ENCODE results near the gene ZNF524.

Gene ZNF524

GRCh38 chr19:55588738-55589137, 11.3 kb upstream of the ZNF524 start:
- H4K20me1 ChIP-seq (ENCODE audit: insufficient read depth, low read length) = no peaks in the 10 kb centered on the region
- H3K36me3 ChIP-seq (replicated peaks; ENCODE audit: low read depth, low read length) = peaks cover 12% of the 10 kb centered on the region
- H3K9me3 ChIP-seq (ENCODE audit: insufficient read depth, low read length) = no peaks in the 10 kb centered on the region
- H3K79me2 ChIP-seq (ENCODE audit: low read length) = no peaks in the 10 kb centered on the region
- no peaks in the 10 kb centered on the region for H3K27me3 ChIP-seq (ENCODE audit: low read depth, low read length)
- no peak overlapping the region for H2AFZ ChIP-seq (ENCODE audit: low read depth, low read length)
- no peak overlapping the region for H3K27ac ChIP-seq (ENCODE audit: low read length)
- H3K4me1 ChIP-seq (ENCODE audit: low read length) = 0 out of 2 replicates have a peak, but pooled peaks cover 3% of the 10 kb centered on the region
- H3K4me2 ChIP-seq (ENCODE audit: low read length) = no peak overlapping the region
- no peak overlapping the region for H3K4me3 ChIP-seq (ENCODE audit: low read length)
- TF ChIP-seq CTCF (IDR thresholded peaks at IDR 0.05; ENCODE audit: low read depth, low read length) (no peak), EZH2phosphoT487 (IDR thresholded peaks at IDR 0.05; ENCODE audit: low read depth) (no peak)
- H3K9ac ChIP-seq (ENCODE audit: low read length) = no peak overlapping the region

- Histone ChIP-seq H3K4me1 (ENCODE audit: low read length) (0 out of 2 replicates have a peak, but pooled peaks cover 3% of the 10 kb centered on the region), H3K4me3 (ENCODE audit: low read length) (no peak overlapping the region), H4K20me1 (ENCODE audit: insufficient read depth, low read length) (no peaks in the 10 kb centered on the region), H3K79me2 (ENCODE audit: low read length) (no peaks in the 10 kb centered on the region), H3K36me3 (replicated peaks; ENCODE audit: low read depth, low read length) (peaks cover 19% of the 10 kb centered on the region), H2AFZ (ENCODE audit: low read depth, low read length) (no peak overlapping the region), H3K4me2 (ENCODE audit: low read length) (no peak overlapping the region), H3K9me3 (ENCODE audit: insufficient read depth, low read length) (no peaks in the 10 kb centered on the region), H3K9ac (ENCODE audit: low read length) (no peak overlapping the region), H3K27me3 (ENCODE audit: low read depth, low read length) (no peaks in the 10 kb centered on the region), H3K27ac (ENCODE audit: low read length) (no peak overlapping the region)
- TF ChIP-seq EZH2phosphoT487 (IDR thresholded peaks at IDR 0.05; ENCODE audit: low read depth) (no peak), CTCF (IDR thresholded peaks at IDR 0.05; ENCODE audit: low read depth, low read length) (no peak)
Observed at GRCh38 chr19:55590109-55590508, 10.0 kb upstream of the ZNF524 start.

DNA sequence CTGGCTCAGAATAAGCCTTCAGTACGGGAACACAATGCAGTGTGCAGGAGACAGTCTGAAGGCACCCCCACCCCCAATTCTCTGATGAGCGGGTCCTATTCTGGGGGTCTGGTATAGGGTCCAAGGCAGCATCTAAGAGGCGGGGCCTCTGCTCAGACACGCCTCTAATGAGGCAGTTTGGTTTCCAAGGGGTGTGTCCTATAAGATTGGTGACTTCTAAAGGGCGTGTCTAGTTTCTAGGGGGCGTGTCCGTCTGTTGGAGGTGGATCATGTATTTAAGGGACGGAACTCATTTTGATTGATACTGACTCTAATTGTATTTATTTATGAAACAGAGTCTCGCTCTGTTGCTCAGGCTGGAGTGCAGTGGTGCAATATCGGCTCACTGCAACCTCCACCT, 9.5 kb upstream of the ZNF524 start:
- no peaks in the 10 kb centered on the region for H4K20me1 ChIP-seq (ENCODE audit: insufficient read depth, low read length)
- H3K9me3 ChIP-seq (ENCODE audit: insufficient read depth, low read length) = no peaks in the 10 kb centered on the region
- H3K4me2 ChIP-seq (ENCODE audit: low read length) = no peak overlapping the region
- no peaks in the 10 kb centered on the region for H3K27me3 ChIP-seq (ENCODE audit: low read depth, low read length)
- no peak overlapping the region for H3K9ac ChIP-seq (ENCODE audit: low read length)
- TF ChIP-seq EZH2phosphoT487 (IDR thresholded peaks at IDR 0.05; ENCODE audit: low read depth) (no peak), CTCF (IDR thresholded peaks at IDR 0.05; ENCODE audit: low read depth, low read length) (no peak)
- H3K4me3 ChIP-seq (ENCODE audit: low read length) = no peak overlapping the region
- H3K4me1 ChIP-seq (ENCODE audit: low read length) = 0 out of 2 replicates have a peak, but pooled peaks cover 3% of the 10 kb centered on the region
- no peak overlapping the region for H3K27ac ChIP-seq (ENCODE audit: low read length)
- no peaks in the 10 kb centered on the region for H3K79me2 ChIP-seq (ENCODE audit: low read length)
- no peak overlapping the region for H2AFZ ChIP-seq (ENCODE audit: low read depth, low read length)
- peaks cover 24% of the 10 kb centered on the region for H3K36me3 ChIP-seq (replicated peaks; ENCODE audit: low read depth, low read length)

- Histone ChIP-seq H3K4me2 (ENCODE audit: low read length) (no peak overlapping the region), H3K4me1 (ENCODE audit: low read length) (0 out of 2 replicates have a peak, but pooled peaks cover 3% of the 10 kb centered on the region), H3K9me3 (ENCODE audit: insufficient read depth, low read length) (no peaks in the 10 kb centered on the region), H3K27ac (ENCODE audit: low read length) (no peak overlapping the region), H3K4me3 (ENCODE audit: low read length) (no peak overlapping the region), H3K9ac (ENCODE audit: low read length) (no peak overlapping the region), H3K79me2 (ENCODE audit: low read length) (no peaks in the 10 kb centered on the region), H4K20me1 (ENCODE audit: insufficient read depth, low read length) (no peaks in the 10 kb centered on the region), H2AFZ (ENCODE audit: low read depth, low read length) (no peak overlapping the region), H3K27me3 (ENCODE audit: low read depth, low read length) (no peaks in the 10 kb centered on the region), H3K36me3 (replicated peaks; ENCODE audit: low read depth, low read length) (peaks cover 30% of the 10 kb centered on the region)
- TF ChIP-seq CTCF (IDR thresholded peaks at IDR 0.05; ENCODE audit: low read depth, low read length) = no peak
- no peak for TF ChIP-seq EZH2phosphoT487 (IDR thresholded peaks at IDR 0.05; ENCODE audit: low read depth)
Observed at GRCh38 chr19:55591555-55591954, 8.5 kb upstream of the ZNF524 start.

All from OCI-LY3 (cell line).